Transverse colon (tissue), 3 donors: ENCODE measurements around the gene PVALEF.

Experiments
- CTCF ChIP-seq, 5 experiments: fragments of 200-600 bp in 3 of 5; fragments of 450-650 bp in 2 of 5; sonication (generic) in 3 of 5; IDR thresholded peaks; 1 replicate in 2 of 5; 2 replicates in 3 of 5; pipeline ENCODE4 v1.5.1; 2016 to 2017; ENCODE audit warnings: antibody characterized with exemption in 5 of 5, inconsistent platforms in 3 of 5, mild to moderate bottlenecking in 2 of 5, moderate library complexity in 1 of 5
- EP300 ChIP-seq: sonication (generic); formaldehyde crosslinking; IDR thresholded peaks from one replicate; pipeline ENCODE4 v1.6.1; 2017; ENCODE audit warnings: antibody characterized with exemption, low read depth
- POLR2A ChIP-seq: fragments of 450-650 bp; IDR thresholded peaks from one replicate; pipeline ENCODE4 v1.6.1; 2016; ENCODE audit warnings: antibody characterized with exemption, mild to moderate bottlenecking, moderate library complexity

- TF ChIP-seq EP300, result no peak
- TF ChIP-seq POLR2A, result no peak
- TF ChIP-seq CTCF (IDR thresholded peaks at IDR 0.05), result no peak
These were observed 21.4 kb upstream of the PVALEF start for GRCh38 chr17:81143717-81144422.
